ENCODE measurements around the gene ATP5MG.
"Not testable (repeated sequence)": the region's sequence is repeated elsewhere in the genome, so short reads cannot be mapped to it uniquely, and the experiment has no call there.

The ATP5MG gene

DNA sequence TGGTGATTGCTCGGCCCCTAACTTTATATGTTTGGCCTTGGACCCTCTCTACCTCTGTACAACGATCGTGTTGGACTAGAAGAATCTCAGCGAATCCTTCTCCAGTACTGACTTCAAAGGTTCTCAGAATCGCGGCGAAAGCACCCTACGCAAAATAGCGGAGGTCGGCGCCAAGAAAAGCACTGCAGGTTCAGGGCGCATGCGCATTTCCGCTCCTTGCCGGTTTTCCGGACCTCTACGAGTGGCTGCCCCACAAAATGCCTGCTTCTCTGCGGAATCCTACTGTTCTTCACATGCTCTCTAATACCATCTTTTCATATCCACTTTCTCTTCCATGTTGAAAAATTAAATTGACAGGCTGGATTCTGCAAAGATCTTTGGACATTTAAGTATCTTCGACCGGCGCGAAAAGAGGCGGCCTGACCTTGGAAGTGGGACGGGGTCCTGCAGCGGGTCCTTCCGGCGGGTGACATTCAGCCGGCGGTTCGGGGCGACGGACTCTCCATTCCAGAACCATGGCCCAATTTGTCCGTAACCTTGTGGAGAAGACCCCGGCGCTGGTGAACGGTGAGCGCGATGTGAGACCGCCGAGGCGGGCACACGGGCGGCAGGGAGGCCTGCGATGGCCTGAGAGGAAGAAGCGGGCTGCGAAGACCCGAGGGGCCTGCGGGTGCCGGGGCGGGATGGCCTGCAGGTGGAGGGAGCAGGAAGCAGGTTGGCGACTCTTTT lies at the start of gene ATP5MG:
Gene ATP5MG, plus strand, starts transcription at position 456 of the 729 bp plus-strand sequence. Its CDS starts 60 bp downstream, at position 516.
- peak; percentile 69 for DNase-seq

- no peak for DNase-seq
These were observed 48.2 kb upstream of the ATP5MG start for GRCh38 chr11:118353084-118353710.

DNA sequence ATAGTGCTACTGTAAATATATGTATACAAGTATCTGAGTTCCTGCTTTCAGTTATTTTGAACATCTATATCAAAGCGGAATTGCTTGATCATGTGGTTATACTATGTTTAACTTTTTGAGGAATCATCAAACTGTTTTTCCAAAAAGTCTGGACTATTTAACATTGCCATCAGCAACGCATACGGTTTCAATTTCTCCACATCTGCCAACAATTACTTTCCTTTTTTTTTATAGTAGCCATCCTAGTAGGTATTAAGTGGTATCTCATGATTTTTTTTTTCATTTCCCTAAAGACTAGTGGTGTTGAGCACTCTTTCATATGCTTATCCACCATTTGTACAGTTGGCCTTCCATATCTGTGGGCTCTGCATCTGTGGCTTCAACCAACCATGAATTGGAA lies 43.3 kb upstream of the ATP5MG start:
- DNase-seq = no peak

- peak; percentile 53 for DNase-seq
These were observed 42.0 kb upstream of the ATP5MG start, which contains the start of gene UBE4A for GRCh38 chr11:118359295-118359958. TSS of gene UBE4A (plus strand) at chr11:118359600. CDS start at chr11:118365081, 5,481 bp downstream.

GRCh38 chr11:118364956-118365615 lies 36.3 kb upstream of the ATP5MG start:
- DNase-seq = no peak

DNA sequence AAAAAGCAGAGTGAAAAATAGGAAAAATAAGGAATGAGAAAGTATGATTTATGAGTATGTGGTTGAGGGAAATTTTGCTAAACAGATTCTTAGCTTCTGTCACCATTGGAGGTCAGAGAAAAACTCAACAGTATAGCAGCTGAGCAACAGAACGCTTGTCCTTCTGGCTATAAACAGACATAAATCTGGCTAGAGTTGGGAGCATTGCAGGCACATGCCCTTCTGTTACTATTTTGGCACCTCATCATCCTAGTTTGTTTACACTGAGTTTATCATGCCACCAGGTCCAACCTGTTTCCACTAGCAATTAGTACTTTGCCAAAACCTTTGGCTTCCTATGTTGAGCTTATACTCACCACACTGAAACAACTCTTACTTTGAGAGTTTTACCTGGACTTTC lies 35.1 kb upstream of the ATP5MG start:
- DNase-seq = no peak

DNA sequence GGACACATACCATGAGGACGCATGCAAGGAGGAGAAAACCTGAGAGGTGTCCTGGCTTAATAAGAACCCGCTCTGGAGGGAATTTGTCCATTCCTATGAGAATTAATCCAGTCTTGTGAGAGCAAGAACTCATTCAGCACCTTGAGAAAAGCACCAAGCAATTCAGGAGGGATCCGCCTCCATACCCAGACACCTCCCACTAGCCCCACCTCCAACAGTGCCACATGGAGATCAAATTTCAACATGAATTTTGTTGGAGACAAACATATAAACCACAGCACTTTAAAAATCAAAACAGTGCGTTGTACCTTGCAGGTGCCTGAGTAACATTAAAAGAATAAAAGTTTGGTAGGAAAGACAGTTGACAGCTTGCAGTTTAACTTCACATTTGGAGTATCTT lies 30.6 kb upstream of the ATP5MG start:
- no peak for DNase-seq

- DNase-seq = no peak
These were observed 28.1 kb upstream of the ATP5MG start for GRCh38 chr11:118373263-118373662.

- no peak for DNase-seq
These were observed 27.5 kb upstream of the ATP5MG start for GRCh38 chr11:118373871-118374270.

- no peak for DNase-seq
These were observed 26.7 kb upstream of the ATP5MG start for GRCh38 chr11:118374729-118375128.

DNA sequence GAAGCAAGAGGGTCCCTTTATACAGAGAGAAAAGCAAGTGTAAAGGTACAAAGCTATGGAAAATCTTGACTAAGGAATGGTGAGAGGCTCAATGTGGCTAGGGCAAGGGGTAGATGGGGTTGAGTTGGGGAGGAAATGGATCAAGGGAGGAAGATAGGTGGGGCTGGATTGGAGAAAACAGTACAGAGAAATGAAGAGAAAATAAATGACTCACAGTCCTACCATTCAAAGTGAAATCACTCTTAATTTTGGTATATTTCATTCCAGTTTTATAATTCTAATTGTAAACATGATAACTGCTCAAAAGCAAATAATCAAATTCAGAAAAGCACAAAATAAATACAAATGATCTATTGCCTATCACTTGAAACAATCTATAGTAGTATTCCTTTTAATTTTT lies 25.4 kb upstream of the ATP5MG start:
- DNase-seq = no peak

- DNase-seq = no peak
These were observed 21.9 kb upstream of the ATP5MG start for GRCh38 chr11:118379497-118379896.

GRCh38 chr11:118380571-118380970 lies 20.8 kb upstream of the ATP5MG start:
- DNase-seq = no peak

GRCh38 chr11:118382954-118383353 lies 18.5 kb upstream of the ATP5MG start:
- no peak for DNase-seq

- DNase-seq = no peak
These were observed 17.7 kb upstream of the ATP5MG start for GRCh38 chr11:118383657-118384056.

- DNase-seq = no peak
These were observed 5.3 kb upstream of the ATP5MG start for GRCh38 chr11:118396097-118396501.

GRCh38 chr11:118397448-118397847 lies 4.0 kb upstream of the ATP5MG start:
- DNase-seq = no peak

DNA sequence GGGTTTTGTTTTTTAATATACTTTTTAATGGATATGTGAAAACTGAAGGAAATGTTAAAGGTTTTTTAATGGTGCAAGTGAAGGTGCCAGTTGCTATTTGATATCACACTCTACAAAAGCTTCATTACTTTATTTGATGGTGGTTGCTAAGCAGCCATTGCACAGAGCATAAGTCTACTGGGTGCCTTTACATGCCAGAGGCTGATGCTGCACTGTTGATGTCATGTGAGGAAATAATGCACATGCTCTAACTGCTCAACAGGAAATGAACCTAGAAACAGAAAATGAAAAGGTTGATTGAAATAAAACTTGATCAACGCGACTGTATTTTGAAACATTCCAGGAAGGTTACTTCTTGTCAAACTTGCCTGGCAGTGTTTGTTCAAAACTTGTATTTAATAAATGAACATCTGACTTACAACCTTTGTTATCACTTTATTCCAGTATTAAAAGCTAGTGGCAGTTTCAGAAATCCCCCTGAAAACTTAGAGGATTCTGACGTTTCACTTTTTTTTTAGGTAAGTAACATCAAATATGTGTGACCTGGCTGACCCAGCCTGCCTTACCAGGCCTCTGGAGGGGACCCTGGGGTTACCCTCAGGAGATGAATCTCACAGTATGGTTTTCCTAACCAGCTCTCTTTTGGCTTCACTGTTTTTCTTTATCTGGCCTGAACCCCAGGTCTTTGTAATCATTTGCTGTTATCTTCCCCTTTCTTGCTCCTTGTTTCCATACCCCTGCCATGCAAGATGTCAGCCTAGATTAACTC lies 2.4 kb upstream of the ATP5MG start:
- DNase-seq = no peak

DNA sequence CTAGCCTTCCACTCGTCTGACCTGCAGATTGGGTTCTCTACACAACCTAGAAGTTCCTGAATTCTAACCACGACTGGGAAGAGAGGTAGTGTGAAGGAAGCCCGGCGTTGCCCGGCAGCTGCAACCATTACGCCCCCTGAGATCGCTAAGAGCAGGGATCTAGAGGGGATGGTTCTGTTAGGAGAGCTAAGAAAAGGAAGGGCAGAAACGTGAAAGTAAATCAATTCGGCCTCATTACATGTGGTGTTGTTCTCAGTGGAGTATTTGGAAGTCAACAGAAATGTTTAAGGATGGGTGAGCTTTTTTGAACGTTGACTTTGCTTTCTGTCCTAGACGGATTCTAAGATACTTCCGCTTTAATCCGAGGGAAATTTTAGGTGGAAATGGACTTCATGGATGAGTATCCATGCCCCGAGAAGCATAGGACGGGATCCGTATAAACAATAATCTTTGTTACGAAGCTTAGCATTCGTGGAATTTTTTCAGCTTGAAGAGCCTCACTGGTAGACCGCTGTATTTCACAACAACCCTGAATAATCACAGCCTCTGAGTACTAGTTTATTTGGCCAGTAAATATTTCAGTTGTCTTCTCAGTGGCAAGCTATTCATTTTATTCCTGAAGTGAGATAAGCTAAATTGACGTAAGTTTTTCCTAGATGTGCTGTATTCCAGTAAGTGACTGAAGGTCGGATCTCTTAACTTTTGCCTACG lies 629 bp downstream of the ATP5MG start:
- DNase-seq = no peak

GRCh38 chr11:118402594-118402993 lies 1.2 kb downstream of the ATP5MG start:
- not testable (repeated sequence) for DNase-seq

DNA sequence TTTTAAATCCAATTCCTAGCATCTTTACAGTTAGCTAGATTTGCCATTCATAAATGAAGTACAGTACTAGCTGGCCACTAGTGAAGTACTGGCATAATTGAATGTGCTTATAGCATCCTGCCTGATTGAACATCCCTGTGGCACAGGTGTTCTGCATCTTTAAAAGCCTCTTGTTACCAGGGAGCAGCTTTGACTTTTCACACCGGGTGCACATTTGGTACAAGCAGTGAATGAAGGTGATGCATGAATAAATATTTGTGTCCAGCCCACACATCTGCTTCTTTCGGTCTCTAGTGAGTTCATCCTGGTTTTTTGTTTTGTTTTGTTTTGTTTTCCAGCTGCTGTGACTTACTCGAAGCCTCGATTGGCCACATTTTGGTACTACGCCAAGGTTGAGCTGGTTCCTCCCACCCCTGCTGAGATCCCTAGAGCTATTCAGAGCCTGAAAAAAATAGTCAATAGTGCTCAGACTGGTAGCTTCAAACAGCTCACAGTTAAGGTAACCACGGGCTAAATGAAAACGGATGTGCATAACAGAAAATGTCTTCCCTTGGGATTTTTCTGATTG lies 5.3 kb downstream of the ATP5MG start:
- DNase-seq = no peak
